Left renal pelvis (tissue), 4 donors: ENCODE measurements around the gene SF3B2. TPM values are rescaled to one million over a fixed set of nuclear protein-coding genes. Genes with fewer than 3 reads are reported as not detected.
"Not testable (repeated sequence)": the region's sequence is repeated elsewhere in the genome, so short reads cannot be mapped to it uniquely, and the experiment has no call there.

Experiments
- DNase-seq, 4 donors: peaks; one replicate each; pipeline ENCODE4 v3.0.0-alpha.2; 2013; ENCODE audit warnings: low read depth in 4 of 4, low spot score in 3 of 4
- polyA plus RNA-seq, 4 donors: library from polyadenylated mRNA; unstranded; fragments of 120-200 nt; gene quantifications; one replicate each; pipeline ENCODE4 v1.2.1, GENCODE V29; 2013; ENCODE audit not compliant: insufficient read length in 4 of 4

SF3B2 gene
- polyA plus RNA-seq, 4 donors, result 185 to 261 (median 236) TPM

DNA sequence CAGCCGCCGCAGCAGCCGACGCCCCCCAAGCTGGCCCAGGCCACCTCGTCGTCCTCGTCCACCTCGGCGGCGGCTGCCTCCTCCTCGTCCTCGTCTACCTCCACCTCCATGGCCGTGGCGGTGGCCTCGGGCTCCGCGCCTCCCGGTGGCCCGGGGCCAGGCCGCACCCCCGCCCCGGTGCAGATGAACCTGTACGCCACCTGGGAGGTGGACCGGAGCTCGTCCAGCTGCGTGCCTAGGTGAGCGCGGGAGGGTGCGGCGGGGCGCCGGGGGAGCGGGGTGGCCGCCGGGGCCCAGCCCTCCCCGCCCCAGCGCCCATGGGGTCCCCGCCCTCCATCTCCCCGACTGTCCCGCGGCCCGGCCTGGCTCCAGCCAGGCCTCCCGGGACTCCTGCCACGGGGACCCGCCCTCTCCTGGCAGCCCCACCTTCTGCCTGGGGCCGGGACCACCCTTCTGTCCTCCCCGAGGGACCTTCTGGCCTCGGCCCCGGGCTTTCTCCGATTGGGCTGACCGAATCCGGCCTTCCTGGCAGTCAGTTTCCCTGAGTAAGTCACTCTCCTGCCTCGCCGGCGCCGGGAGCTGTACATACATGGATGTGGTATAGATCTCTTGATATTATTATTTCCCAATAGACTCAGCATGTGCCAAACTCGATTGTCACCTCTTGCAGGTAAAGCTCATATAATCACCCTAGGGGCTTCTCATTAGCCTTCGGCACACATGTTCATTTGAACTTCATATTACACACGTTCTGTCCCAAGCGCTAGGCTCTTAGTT is 18.6 kb downstream of the SF3B2 start:
- DNase-seq, result no peak

DNA sequence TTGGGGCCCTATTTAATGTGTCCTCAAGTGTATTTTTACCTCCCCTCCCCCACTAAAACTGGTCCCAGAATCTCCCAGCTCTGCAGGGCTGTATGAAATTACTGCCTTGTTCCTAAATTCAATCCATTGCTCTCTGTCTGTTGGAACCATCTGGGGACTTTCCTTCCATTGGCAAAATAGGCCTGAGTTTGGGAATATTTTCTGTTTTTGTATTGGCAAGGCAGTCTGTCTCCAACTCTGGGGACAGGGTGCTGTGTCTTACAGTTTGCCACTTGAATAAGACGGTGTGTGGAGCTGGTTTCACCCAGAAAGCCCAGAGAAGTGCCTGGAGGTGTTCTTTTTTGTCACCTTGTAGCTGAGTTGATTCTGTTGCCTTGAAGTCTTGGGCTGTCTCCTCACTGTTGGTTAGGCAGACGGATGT is 19.2 kb downstream of the SF3B2 start:
- no peak for DNase-seq

DNA sequence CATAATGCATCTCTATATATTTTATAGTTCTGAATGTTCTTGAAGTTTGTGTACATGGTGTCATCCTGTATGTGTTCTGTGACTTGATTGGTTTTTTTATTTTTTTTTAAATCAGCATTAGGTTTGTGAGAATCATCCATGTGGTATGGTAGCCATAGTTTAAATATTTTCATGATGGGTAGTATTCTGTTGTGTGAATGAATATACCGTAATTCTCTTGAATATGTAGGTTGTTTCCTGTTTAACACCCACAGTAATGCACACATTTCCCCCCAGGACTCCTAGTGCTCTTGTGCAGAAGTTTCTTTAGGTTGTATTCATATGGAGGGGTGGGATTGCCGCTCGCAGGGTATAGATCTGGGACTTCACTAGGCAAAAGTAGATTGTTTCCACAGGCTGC is 19.9 kb downstream of the SF3B2 start:
- DNase-seq, result no peak

DNA sequence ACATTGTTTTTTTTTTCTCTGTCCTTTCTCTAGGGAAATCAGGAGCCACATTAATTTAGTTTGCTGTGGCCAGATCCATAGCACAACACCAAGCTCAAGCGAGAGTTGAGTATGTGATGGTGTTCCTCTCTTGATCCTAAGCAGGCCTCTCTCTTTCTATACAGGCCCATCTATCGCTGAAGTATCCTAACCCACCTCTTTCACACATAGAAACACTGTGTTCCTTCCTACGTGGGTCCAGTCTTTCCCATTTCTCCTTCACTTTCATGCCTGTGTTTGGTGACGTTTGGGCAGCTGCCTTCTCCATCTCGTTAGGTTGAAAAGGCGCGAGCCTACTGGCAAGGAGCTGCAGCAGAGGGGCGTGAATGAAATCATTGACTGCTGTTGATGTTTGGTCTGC is 20.4 kb downstream of the SF3B2 start:
- no peak for DNase-seq

DNA sequence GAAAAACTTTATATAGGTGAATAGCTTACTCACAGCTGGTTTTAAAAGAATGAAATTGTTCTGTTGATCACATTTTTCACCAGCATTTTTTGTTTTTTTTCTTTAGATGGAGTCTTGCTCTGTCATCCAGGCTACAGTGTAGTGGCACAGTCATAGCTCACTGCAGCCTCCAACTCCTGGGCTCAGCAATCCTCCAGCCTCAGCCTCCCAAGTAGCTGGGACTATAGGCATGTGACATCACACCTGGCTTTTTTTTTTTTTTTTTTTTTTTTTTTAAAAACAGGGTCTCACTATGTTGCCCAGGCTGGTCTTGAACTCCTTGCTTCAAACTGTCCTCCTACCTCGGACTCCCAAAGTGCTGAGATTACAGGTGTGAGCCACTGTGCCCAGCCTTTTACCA is 21.5 kb downstream of the SF3B2 start:
- DNase-seq, result no peak

DNA sequence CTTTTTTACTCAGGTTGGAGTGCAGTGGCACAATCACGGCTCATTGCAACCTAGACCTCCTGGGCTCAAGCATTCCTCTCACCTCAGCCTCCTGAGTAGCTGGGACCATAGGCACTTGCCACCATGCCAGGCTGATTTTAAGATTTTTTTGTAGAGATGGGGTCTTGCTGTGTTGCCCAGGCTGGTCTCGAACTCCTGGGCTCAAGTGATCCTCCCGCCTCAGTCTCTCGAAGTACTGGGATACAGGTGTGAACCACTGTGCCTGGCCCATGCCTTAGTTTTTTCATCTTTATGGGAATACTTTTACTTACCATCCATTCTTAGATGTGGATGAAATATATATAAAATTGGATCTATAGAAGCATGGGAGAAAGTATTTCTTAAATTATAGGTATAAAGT is 23.1 kb downstream of the SF3B2 start:
- no peak for DNase-seq

DNA sequence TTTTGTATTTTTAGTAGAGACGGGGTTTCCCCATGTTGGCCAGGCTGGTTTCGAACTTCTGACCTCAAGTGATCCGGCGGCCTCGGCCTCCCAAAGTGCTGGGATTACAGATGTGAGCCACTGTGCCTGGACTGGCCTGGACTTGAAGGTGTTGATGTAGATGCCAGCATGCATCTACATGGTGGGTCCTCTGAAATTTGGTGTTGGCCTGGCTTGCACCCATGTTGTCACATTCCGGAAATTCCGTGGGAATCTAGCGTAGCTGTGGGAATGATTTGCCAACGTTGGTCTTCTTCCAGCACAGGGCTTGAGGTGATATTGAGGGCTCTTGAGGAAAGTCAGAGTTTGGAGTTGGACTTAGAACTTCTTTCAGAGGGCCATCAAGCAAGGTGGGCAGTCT is 24.4 kb downstream of the SF3B2 start:
- DNase-seq, result no peak

DNA sequence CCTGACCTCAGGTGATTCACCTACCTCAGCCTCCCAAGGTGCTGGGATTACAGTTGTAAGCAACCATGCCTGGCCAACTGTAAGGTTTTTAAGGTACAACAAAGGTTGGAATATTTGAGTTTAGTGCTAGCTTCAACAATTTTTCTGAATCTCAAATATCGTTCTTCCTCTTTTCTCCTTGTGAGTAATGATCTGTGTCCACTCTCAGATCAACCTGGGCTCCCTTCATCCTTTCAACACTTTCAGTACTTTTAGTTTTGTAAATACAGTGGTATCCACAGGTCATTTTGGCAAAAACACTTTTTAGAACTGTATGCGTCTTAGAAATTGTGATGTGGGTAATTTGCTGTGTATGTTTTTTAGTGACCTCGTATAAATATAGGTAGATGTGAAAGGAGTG is 25.8 kb downstream of the SF3B2 start:
- DNase-seq, result no peak

DNA sequence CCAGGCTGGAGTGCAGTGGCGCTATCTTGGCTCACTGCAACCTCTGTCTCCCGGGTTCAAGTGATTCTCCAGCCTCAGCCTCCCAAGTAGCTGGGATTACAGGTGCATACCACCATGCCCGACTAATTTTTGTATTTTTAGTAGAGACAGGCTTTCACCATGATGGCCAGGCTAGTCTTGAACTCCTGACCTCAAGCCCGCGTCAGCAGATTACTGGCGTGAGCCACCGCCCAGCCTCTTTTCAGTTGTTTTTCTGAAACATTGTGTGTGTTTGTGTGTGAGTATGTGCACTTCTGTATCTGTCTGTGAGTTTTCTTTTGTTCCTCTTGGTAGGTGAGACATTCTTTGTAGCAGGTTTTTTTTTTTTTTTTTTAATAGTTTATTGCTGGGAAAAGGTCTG is 26.8 kb downstream of the SF3B2 start:
- DNase-seq, result not testable (repeated sequence)

DNA sequence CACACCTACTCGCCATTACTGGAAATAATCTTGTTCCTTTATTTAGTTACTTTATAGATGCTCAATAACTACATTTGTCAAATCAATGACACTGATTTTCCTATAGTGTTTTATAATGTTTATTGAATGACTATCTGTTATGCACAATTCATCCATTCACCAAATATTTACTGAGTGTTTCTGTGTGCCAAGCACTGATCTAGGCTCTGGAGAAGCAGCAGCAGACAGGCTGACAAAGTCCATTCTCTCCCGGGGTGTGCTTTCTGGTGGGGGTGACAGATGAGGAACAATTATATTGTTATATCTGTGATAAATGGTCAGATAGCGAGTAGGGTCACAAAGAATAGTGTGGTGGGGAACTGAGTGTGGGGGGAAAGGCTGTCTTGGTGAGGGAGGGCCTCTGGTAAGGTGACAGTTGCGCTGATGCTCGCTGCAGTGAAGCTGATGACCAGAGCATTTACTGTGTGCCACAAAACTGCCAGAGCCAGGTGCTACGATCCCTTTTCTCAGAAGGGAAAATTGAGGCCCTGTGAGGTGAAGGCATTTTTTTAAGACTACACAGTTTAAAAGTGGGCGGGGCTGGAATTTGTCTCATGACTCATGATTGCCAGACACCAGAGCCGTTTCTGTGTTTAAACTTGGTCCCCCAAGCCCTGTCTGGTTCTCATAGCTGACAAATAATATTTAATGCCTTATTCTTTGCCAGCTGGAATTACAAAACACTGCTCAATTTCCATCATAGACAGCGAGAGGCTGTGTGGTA is 28.1 kb downstream of the SF3B2 start:
- DNase-seq, result no peak

DNA sequence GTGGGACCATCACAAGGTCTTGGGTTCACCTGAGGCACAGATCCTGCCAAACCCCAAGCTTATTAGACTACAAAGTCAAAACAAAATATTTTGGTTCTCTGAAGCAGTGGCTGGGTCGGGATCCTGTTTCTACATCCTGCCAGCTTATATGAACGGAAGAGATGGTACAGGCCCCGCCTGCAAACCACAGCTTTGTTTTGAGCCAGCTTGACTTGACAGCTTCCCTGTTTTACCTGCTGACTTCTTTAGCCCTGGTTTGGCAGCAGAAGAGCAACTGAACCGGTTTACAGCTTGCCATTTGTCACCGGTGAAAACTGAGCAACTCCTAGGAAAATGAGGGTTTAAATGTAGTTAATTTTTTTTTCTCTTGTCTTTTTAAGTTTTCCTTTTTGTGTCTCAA is 29.3 kb downstream of the SF3B2 start:
- DNase-seq, result no peak

DNA sequence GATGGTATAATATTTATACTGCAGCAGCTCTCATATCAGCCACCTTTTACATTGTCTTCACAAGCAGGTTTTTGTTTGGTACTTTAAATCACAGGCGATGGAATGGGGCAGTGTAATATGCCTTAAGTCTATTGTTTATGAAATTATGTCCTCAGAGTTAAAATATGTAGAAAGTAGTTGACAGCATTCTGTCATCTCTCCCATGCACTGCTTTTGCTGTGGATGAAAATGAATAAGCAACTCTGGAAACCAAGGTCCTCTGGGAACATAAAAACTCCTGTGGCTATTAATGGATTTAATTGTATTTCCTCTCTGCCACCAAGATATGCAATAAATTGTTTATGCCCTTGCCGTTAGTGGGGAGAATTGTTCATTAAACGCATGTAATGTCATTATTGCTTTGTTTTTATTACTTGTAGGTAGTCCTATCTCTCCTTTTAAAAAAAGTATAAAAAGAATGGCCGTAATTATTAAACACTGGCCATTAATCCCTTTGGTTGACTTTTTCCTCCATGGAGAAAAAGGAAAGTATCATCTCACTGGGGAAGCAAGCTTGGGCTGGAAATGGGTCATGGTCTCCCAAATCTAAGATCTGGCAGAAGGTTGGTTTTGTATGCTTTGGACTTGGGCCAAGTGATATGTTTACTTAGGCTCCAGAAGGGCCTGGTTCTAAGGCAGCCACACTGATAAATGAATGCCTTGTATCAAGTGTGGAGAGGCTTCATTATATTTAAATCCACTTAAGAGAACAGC is 31.0 kb downstream of the SF3B2 start:
- no peak for DNase-seq

DNA sequence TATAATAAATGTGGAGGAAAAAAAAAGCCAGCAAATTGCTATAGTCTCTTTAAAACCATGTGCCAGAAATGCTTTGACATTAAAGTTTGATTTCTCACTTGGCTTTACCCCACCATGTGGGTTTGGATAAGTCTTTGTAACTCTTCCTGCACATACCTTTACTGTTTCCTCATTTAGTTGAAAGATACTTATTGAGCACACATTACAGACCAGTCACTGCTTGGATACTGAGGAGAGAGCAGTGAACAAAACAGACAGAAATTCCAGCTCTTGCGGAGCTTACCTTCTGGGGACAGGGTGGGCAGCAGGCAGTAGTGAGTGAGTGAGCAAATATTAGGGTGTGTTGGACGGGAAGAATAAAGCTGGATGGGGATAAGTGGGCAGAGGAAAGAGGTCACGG is 31.6 kb downstream of the SF3B2 start:
- DNase-seq, result no peak

DNA sequence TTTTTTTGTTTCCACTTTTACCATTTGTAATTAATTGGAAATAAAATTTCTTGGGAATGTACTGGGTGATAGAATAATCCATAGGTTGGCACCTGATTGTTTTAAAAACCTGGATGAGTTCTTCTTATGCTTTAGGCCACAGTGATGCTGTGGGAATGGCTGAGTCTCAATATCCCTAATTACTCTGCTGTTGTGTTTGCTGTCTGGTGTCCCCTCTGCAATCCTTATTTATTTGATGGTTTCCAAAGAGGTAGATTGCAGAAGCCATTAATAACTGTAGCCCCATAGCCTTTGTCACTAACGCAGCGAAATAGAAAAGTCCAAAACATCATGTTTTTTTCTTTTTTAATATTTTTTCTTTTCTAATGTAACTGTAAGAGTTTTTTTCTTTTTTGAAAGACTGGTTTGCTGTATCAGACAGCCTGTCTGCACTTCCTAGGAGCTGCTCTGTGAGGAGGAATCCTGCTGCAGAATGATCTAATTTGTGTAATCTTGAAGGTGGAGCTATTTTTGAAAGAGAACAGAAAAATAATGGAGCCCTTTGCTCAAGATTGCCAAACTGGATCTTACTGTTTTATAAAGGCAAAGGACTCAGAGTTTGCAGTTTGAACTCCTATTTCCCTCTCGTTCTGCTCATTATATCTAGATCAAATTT is 32.8 kb downstream of the SF3B2 start:
- no peak for DNase-seq

DNA sequence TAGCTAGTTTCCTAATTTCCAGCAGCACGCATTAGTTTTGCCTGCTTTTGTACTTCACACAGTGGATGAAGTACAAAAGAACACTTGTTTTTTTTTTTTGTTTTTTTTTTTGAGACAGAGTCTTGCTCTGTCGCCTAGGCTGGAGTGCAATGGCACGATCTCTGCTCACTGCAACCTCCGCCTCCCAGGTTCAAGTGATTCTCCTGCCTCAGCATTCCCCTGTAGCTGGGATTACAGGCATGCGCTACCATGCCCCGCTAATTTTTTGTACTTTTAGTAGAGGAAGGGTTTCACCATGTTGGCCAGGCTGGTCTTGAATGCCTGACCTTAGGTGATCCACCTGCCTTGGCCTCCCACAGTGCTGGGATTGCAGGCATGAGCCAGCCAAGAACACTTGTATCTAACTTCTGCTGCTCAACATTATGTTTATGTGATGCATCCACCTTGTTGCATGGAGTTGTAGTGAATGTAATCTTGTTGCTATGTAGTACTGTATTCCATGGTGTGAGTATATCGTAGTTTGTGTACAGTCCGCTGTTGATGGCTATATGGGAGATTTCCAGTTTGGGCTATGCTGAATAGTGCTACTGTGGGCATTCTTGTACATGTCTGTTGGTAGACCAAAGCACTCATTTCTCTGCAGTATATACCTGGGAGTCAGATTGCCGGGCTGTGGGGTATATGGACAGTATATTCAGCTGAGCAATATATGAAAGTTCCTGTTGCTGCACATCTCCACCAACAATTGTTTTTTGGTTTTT is 35.2 kb downstream of the SF3B2 start:
- DNase-seq, result no peak

DNA sequence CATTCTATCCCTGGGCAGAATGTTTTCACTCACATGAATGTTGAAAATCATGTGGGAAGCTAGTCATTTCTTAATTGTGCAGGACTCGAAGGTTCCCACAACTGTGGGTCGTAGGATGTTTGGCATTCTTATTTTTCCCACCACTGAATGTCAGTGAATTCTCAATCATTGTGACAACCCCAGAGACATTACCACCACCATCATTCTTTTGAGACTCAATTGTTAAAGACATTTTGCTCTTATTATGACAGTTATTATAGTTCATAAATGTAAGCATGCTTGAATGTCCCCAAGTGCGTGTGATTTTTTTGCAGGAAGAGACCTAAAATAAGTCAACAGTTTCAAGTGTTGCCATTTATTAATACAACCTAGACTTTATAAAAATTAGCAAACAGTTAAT is 36.9 kb downstream of the SF3B2 start:
- no peak for DNase-seq

DNA sequence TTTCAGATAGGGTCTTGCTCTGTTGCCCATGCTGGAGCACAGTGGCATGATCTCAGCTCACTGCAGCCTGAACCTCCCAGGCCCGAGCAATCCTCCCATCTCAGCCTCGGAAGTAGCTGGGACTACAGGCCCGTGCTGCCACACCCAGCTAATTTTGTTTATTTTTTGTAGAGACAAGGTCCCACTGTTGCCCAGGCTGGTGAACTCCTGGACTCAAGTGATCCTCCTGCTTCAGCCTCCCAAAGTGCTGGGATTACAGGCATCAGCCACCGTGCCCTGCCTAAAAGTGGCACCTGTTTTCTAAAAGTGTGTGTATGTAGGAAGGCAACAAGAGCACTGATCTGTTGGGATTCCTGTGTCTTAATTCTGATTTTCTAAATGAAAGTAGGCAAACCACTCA is 38.1 kb downstream of the SF3B2 start:
- no peak for DNase-seq

DNA sequence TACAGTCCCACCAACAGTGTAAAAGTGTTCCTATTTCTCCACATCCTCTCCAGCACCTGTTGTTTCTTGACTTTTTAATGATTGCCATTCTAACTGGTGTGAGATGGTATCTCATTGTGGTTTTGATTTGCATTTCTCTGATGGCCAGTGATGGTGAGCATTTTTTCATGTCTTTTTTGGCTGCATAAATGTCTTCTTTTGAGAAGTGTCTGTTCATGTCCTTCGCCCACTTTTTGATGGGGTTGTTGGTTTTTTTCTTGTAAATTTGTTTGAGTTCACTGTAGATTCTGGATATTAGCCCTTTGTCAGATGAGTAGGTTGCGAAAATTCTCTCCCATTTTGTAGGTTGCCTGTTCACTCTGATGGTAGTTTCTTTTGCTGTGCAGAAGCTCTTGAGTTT is 40.0 kb downstream of the SF3B2 start:
- DNase-seq, result not testable (repeated sequence)

DNA sequence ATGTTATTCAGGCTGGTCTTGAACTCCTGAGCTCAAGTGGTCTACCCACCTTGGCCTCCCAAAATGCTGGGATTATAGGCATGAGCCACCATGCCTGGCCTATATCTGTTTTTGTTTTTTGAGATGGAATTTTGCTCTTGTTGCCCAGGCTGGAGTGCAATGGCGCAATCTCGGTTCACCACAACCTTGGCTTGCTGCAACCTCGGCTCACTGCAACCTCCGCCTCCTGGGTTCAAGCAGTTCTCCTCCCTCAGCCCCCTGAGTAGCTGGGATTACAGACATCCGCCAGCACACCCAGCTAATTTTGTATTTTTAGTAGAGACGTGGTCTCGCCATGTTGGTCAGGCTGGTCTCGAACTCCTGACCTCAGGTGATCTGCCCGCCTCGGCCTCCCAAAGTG is 47.6 kb downstream of the SF3B2 start:
- DNase-seq, result not testable (repeated sequence)
